KMS-11 (cell line): ENCODE data around the gene PTH2R.
"Not testable (repeated sequence)": the region's sequence is repeated elsewhere in the genome, so short reads cannot be mapped to it uniquely, and the experiment has no call there.

ENCODE experiments used
- H2AFZ ChIP-seq: fragments of 200-600 bp; sonication (generic); 2 replicates; pipeline ENCODE4 v1.6.1; 2016; ENCODE audit warnings: antibody characterized with exemption, mixed run types, low read depth
- H3K27ac ChIP-seq: fragments of 200-600 bp; sonication (generic); 2 replicates; pipeline ENCODE4 v1.6.1; 2016; ENCODE audit warnings: mild to moderate bottlenecking, mixed run types
- H3K27me3 ChIP-seq: fragments of 200-600 bp; sonication (generic); 2 replicates; pipeline ENCODE4 v1.6.1; 2017; ENCODE audit warnings: mild to moderate bottlenecking, low read depth, mixed run types, moderate library complexity; ENCODE audit not compliant: insufficient read depth
- H3K36me3 ChIP-seq: fragments of 200-600 bp; sonication (generic); 2 replicates; pipeline ENCODE4 v1.6.1; 2017; ENCODE audit warnings: mild to moderate bottlenecking, mixed run types; ENCODE audit not compliant: insufficient read depth
- H3K4me1 ChIP-seq: fragments of 200-600 bp; sonication (generic); 2 replicates; pipeline ENCODE4 v1.6.1; 2016; ENCODE audit warnings: mild to moderate bottlenecking, low read depth, mixed run types; ENCODE audit not compliant: poor library complexity, severe bottlenecking
- H3K4me2 ChIP-seq: fragments of 200-600 bp; sonication (generic); 2 replicates; pipeline ENCODE4 v1.7.0; 2016; ENCODE audit warnings: mild to moderate bottlenecking, mixed run types
- H3K4me3 ChIP-seq: fragments of 200-600 bp; sonication (generic); IDR thresholded peaks from 2 replicates; pipeline ENCODE4 v1.6.1; 2017; ENCODE audit warnings: low read depth, low read length, mixed read lengths; ENCODE audit not compliant: insufficient read depth
- H3K79me2 ChIP-seq: fragments of 200-600 bp; sonication (generic); 2 replicates; pipeline ENCODE4 v1.6.1; 2016; ENCODE audit warnings: low read depth, mixed run types; ENCODE audit not compliant: insufficient read depth
- H3K9ac ChIP-seq: fragments of 200-600 bp; sonication (generic); 2 replicates; pipeline ENCODE4 v1.6.1; 2016; ENCODE audit warnings: mild to moderate bottlenecking, mixed run types
- H4K20me1 ChIP-seq: fragments of 200-600 bp; sonication (generic); 2 replicates; pipeline ENCODE4 v1.6.1; 2016; ENCODE audit warnings: mild to moderate bottlenecking, mixed run types; ENCODE audit not compliant: insufficient read depth
- TF ChIP-seq, protein P1 (sequence below): fragments of 200-600 bp; sonication (generic); conservative IDR thresholded peaks from 2 replicates; pipeline ENCODE4 v1.6.1; 2017; ENCODE audit warnings: low read depth, mild to moderate bottlenecking, antibody characterized with exemption, low read length, moderate library complexity, mixed read lengths

The PTH2R gene

DNA sequence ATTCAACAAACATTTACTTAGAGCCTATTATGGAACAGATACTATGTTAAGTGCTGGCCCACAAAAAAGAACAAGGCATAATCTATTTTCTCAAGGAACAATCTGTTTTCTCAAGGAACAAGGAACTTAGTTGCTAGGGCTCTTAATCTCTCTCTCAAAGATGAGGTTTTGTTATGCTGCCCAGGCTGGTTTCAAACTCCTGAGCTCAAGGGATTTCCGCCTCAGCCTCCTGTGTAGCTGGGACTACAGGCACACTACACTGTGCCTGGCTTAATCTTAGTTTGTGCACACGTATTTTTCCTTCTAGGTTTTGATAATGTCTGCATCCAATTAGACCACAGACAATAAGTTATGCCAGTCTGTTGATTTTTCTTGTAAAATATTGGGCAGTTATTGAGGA lies 89.5 kb downstream of the PTH2R start:
- TF ChIP-seq, protein P1, sequence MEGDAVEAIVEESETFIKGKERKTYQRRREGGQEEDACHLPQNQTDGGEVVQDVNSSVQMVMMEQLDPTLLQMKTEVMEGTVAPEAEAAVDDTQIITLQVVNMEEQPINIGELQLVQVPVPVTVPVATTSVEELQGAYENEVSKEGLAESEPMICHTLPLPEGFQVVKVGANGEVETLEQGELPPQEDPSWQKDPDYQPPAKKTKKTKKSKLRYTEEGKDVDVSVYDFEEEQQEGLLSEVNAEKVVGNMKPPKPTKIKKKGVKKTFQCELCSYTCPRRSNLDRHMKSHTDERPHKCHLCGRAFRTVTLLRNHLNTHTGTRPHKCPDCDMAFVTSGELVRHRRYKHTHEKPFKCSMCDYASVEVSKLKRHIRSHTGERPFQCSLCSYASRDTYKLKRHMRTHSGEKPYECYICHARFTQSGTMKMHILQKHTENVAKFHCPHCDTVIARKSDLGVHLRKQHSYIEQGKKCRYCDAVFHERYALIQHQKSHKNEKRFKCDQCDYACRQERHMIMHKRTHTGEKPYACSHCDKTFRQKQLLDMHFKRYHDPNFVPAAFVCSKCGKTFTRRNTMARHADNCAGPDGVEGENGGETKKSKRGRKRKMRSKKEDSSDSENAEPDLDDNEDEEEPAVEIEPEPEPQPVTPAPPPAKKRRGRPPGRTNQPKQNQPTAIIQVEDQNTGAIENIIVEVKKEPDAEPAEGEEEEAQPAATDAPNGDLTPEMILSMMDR: no peak
- Histone ChIP-seq H3K4me2 (no peak overlapping the region), H3K79me2 (no peaks in the 10 kb centered on the region), H3K4me3 (no peak overlapping the region), H3K4me1 (no peaks in the 10 kb centered on the region), H3K9ac (no peak overlapping the region), H3K27ac (no peak overlapping the region), H3K27me3 (no peaks in the 10 kb centered on the region), H3K36me3 (no peaks in the 10 kb centered on the region), H2AFZ (no peak overlapping the region), H4K20me1 (no peaks in the 10 kb centered on the region)

DNA sequence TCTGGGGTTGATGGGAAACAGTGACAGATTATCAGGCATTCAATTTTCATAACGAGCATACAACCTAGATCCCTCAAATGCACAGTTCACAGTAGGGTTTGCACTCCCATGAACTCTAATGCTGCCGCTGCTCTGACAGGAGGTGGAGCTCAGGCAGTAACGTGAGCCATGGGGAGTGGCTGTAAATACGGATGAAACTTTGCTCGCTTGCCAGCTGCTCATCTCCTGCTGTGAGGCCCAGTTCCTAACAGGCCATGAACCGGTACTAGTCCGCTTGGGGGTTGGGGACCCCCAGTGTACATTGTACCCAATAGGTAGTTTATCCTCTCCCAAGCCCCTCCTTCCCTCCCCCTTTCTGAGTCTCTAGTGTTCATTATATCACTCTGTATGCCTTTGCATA lies 94.6 kb downstream of the PTH2R start:
- TF ChIP-seq, protein P1: no peak
- no peaks in the 10 kb centered on the region for H4K20me1 ChIP-seq
- no peak overlapping the region for H3K4me3 ChIP-seq
- H3K79me2 ChIP-seq: no peaks in the 10 kb centered on the region
- H3K36me3 ChIP-seq: no peaks in the 10 kb centered on the region
- H3K27me3 ChIP-seq: no peaks in the 10 kb centered on the region
- H3K4me1 ChIP-seq: no peaks in the 10 kb centered on the region
- no peak overlapping the region for H3K4me2 ChIP-seq
- H3K9ac ChIP-seq: no peak overlapping the region
- H2AFZ ChIP-seq: no peak overlapping the region
- H3K27ac ChIP-seq: no peak overlapping the region

DNA sequence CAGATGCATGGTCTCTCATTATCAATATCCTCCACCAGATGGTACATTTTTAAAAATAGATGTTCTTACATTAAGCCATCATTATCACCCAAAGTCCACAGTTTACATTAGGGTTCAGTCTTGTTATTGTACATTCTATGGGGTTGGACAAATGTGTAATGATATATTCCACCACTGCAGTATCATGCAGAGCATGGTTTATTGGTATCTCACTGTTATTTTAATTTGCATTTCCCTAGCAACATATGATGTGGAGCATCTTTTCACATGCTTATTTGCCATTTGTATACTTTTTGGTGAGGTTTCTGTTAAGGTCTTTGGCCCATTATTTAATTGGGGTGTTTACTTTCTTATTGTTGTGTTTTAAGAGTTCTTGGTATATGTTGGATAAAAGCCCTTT lies 95.7 kb downstream of the PTH2R start:
- Histone ChIP-seq H4K20me1 (no peaks in the 10 kb centered on the region), H2AFZ (no peak overlapping the region), H3K27me3 (no peaks in the 10 kb centered on the region), H3K4me3 (no peak overlapping the region), H3K27ac (no peak overlapping the region), H3K4me1 (no peaks in the 10 kb centered on the region), H3K4me2 (no peak overlapping the region), H3K9ac (no peak overlapping the region), H3K36me3 (no peaks in the 10 kb centered on the region), H3K79me2 (no peaks in the 10 kb centered on the region)
- TF ChIP-seq, protein P1: no peak

DNA sequence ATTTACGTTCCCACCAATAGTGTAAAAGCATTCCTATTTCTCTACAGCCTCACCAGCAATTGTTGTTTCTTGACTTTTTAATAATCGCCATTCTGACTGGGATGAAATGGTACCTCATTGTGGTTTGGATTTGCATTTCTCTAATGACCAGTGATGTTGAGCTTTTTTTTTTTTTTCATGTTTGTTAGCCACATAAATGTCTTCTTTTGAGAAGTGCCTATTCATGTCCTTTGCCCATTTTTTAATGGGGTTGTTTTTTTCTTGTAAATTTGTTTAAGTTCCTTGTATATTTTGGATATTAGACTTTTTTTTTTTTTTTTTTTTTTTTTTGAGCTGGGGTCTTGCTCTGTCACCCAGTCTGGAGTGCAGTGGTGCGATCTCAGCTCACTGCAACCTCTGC lies 98.8 kb downstream of the PTH2R start:
- H3K27ac ChIP-seq, H3K4me2 ChIP-seq, H3K79me2 ChIP-seq, H3K4me1 ChIP-seq, H3K36me3 ChIP-seq, H2AFZ ChIP-seq, H3K9ac ChIP-seq, H3K27me3 ChIP-seq, H4K20me1 ChIP-seq, H3K4me3 ChIP-seq: not testable (repeated sequence)

DNA sequence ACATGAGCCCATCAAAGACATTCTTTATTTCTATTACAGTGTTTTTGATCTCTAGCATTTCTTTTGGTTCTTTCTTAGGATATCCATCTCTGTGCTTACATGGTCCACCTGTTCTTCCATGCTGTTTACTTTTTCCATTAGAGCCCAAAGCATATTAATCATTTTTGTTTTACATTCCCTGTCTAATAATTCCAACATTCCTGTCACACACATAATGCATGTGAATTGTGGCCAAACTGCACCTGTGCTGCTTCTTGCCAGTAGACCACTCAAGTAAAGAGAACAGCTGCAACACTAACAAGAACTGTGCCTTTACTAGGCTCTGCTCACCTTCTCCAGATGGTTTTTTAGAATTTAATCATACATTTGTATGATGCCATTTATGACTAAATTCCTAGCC lies 103.0 kb downstream of the PTH2R start:
- TF ChIP-seq, protein P1: no peak
- Histone ChIP-seq H3K4me1 (no peaks in the 10 kb centered on the region), H4K20me1 (no peaks in the 10 kb centered on the region), H3K79me2 (no peaks in the 10 kb centered on the region), H3K4me3 (no peak overlapping the region), H3K27me3 (no peaks in the 10 kb centered on the region), H3K9ac (no peak overlapping the region), H3K4me2 (no peak overlapping the region), H3K27ac (no peak overlapping the region), H3K36me3 (no peaks in the 10 kb centered on the region), H2AFZ (no peak overlapping the region)
